Stimulated activated CD4-positive, alpha-beta T cell treated with anti-CD3 and anti-CD28 coated beads, Interleukin-1b, Interleukin-23, amount 100 ng/mL, for 24 hours (primary cell): ENCODE data around the gene PIGBOS1.

ENCODE experiments used
- DNase-seq, 4 experiments: peaks; one replicate each; pipeline ENCODE4 v3.0.0-alpha.2; 2020; ENCODE audit warnings: low read depth in 4 of 4, low spot score in 1 of 4

The PIGBOS1 gene

GRCh38 chr15:55267401-55268175, 51.3 kb downstream of the PIGBOS1 start:
- DNase-seq = no peak
